NOMO-1 treated with DMSO at 0.1 percent for 48 hours (cell line): ENCODE results near the gene ASCL3.
A peak's percentile ranks its signal among the peaks of the same experiment; 100 is the strongest.
"Not testable (repeated sequence)": the region's sequence is repeated elsewhere in the genome, so short reads cannot be mapped to it uniquely, and the experiment has no call there.

ENCODE experiments used
- DNase-seq: peaks from one replicate; lab custom pipeline; 2025; ENCODE audit not compliant: unreplicated experiment; lab: John Stamatoyannopoulos, UW

Gene ASCL3, protein sequence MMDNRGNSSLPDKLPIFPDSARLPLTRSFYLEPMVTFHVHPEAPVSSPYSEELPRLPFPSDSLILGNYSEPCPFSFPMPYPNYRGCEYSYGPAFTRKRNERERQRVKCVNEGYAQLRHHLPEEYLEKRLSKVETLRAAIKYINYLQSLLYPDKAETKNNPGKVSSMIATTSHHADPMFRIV

DNA sequence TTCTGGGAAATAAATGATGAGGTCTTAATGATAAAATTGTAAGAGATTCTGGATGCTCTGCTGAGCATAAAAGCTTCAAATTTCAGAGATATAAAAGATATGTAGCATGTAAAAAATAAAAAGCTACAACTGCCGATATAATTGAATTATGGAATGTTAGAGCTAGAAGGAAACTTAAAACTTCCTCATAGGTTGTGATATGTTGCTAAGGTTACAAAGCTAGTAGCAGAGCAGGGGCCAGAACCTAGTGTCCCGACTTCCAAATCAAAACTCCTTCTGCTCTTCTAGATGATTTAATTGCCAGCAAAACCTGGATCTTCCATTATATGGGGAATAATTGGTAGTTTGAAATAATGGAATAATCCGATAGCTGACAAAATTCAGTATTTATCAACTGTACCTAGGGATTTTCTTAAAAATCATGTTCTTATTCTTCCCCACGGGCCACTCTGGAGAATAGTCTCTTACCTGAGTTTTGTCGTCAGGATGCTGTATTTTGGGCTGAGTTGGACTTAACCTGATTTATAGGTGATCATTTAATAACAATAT is at the start of gene ASCL3:
ASCL3 (minus strand) TSS at position 499 of the 549 bp plus-strand sequence. CDS start 4,855 bp downstream, outside the sequence.
- no peak for DNase-seq

DNA sequence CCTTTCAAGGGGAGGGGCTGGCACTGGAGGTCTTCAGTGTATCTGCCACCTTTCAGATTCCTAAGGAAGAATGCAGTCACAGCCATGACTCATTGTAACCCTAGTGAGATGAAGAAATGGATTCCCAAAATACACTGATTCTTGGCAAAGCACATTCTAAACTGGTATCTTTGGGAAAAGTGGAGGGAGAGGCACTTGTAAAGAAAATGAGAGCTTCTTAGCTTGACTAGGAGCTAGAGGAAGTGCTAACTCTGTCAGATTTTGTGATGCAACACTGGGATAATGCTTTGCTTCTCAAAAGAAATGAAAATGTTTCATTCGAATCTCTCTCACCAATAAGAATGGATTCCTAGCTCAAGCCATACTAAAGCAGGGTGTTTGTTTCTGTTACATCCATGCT is 46.6 kb upstream of the ASCL3 start:
- peak; percentile 28 for DNase-seq

DNA sequence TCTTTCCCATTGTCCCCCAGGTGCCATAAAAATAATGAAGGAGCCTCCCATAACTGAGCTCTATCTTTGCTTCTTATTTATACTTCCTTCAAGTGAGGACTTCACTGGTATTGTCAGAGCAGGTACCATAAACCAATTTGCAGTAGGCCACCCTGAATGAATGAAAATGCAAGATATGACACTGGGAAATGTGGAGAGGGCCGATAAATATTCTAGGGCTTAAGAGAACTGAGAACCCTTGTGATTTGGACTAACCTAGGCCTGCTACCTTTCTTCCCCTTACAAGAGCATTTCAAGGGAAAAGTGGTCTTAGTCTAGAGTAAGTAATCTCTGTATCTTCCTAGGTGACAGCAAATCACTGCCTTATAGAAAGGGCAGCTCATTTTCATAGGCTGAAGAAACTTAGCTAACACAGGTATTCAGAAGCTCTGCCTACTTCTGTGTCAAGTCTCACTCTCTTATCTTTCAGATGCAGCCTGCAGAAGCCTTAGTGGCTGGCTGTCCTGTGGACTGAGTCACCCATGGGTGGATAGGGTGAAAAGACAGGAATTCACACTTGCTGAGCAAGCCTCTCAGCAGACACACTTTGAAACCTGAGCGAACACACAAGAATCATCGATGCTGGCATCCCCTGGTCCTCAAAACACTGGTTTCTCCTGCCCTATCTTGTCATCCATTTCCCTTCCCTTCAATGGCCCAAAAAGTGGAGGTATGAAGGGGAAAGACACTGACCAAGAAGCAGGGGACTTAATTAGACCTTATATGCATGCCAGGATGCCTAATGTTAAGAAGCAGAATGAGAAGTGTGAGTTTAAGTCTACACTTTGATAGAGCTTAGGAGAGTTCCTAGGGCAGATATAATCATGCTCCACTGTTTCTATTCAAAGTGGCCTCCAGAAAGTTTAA is 45.8 kb upstream of the ASCL3 start:
- no peak for DNase-seq

DNA sequence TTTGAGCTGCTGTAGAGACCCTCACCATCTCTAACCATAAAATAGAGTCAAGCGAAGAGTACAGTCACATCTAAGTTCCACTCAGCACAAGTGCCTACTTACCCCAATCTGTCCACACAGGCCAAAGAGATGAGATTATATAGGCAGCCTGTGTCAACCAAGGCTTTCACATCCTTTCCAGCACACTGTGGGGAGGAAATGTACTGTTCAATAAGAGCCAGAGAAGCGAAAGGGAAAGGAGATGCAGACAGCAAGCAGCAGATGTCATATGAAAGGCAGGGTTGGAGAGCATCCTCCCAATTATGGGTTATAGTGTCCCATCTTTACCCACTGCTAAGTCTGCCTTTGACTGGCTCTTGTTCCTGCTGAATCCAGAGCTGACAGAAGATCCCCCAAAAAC is 44.6 kb upstream of the ASCL3 start:
- no peak for DNase-seq

DNA sequence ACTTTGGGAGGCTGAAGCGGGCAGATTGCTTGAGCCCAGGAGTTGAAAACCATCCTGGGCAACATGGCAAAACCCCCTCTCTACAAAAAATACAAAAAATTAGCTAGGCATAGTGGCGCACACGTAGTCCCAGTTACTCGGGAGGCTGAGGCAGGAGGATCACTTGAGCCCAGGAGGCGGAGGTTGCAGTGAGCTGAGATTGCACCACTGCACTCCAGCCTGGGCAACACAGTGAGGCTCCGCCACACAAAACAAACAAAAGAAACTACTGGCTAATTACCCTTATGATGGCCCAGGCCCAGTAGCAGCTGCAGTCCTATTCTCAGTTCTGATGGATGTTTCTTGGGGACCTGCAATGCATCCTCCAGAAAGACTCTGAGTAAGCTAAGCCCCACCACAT is 44.0 kb upstream of the ASCL3 start:
- DNase-seq = not testable (repeated sequence)

DNA sequence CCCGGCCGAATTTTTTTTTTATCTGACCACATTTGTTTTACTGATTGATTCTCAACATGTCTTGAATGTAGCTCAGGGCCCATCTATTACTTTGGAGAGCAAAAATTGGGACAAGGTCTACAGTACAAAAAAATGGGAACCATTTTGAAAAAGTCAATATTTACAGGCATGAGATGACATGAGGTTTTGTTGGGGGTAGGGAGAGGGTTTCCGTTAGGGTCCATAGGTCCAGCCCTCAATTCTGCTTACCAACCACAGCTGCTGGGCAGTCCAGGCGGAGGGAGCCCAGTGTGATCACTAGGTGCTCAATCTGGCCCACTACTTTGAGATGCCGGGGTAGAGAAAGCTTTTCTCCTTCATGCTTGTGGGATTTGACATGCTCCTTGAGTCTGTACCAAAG is 42.6 kb upstream of the ASCL3 start:
- no peak for DNase-seq

DNA sequence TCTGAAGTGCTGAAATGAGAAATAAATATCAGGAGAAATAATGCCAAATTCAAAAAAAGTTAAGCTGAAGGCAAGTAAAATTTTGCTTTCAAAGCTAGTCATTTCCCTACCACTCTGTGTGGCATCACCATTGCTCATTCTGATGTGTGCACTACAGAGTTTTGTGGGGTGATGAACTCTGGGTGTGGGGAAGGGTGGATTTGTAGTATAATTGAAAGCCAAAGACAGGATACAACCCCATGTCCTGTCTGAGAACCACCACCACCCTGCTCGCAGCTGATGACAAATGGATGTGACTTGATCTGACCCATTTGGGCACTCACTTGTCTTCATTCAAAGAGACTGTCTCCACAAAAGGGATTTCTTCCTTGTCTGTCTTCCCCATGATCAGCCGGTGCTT is 40.7 kb upstream of the ASCL3 start:
- DNase-seq = no peak

DNA sequence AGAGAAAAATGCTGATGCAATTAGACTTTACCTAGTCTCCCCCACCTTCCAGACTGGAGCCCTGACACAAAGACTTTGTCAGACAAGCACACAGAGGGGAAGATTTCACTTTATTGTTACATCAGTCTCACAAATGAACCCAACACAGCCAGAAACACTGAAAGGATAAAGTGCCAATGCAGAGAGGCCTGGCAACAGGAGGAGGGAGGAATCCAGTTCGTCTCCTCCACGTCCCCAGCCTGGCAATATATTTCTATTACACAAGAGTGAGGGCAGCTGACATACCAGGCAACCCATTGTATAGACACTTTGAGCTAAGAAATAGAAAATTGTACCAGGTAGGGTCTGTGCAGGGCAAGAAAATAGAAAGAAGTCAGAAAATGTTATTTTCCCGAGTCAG is 37.7 kb upstream of the ASCL3 start:
- no peak for DNase-seq

DNA sequence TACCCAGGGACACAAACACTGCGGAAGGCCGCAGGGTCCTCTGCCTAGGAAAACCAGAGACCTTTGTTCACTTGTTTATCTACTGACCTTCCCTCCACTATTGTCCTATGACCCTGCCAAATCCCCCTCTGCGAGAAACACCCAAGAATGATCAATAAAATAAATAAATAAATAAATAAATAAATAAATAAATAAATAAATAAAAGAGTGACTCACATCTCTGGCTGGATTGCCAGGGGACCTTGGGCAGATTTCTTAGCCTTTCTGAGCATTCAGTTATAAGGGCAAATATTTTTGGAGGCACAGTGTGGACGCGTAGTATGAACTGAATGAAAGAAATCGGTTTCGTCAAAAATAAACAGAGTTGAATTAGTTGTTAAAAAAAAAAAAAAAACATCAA is 36.5 kb upstream of the ASCL3 start:
- DNase-seq = not testable (repeated sequence)

DNA sequence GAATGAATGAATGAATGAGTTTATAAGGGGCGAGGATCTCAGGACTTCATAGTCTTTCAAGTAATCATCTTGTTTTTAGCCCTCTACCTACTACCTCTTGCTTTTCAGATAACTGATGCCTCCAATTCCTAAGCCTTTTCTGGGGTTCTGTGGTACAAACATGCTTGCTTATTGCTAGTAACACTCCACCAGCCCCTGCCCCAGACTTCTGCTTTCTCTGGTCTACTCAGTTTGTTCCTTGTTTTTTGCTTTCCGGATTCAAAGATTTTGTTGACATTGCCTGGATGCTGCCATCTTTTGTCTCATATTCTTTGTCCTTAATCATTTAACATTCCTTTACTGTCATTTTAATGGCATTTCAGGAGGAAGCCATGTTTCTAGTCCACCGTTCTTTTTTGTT is 30.3 kb upstream of the ASCL3 start:
- DNase-seq = no peak

DNA sequence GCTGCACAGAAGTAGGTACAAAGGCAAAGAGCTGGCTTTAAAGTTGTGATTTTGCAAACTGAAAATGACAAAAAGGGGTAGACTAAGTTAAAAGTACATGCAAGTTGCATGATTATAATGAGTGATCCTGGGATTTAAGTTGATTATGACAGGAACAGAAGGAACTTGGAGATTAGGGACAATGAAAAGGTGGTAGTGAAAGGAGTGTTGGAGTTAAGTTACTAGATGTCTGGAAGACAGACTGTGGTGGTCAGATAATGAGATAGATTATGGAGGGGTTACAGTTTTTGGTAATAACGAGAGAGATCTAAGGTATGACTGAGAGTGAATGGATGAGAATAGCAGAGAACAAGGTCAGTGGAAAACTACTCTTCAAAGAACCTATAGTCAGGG is 29.1 kb upstream of the ASCL3 start:
- DNase-seq = no peak

DNA sequence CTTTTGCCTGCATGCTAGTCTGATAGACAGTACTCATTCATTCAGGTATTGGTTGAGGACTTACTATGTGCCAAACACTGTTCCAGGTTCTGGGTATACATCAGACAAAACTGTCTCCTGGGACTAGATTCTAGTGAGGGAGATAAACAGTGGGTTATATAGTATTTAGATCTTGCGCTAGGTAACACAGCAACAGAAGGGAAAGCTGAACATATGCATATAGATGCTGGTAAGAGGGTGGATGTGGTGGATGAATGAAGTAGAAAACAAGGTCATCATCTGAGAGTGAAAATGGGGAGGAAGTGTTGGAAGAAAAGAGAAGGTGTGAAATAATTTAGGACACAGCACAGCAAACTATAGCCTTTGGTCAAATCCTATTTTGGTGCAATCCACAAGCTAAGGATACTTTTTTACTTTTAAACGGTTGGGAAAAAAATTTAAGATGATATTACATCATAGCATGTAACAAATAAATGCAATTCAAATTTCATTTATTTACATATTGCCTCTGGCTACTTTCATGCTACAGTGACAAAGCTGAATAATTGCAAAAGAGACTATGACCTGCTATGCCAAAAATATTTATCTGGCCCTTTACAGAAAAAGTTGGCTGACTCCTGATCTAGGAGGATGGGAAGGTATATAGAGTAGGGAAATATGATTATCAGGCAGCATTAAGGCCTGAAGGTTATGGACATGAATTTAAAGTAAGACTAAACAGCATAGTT is 28.5 kb upstream of the ASCL3 start:
- no peak for DNase-seq

DNA sequence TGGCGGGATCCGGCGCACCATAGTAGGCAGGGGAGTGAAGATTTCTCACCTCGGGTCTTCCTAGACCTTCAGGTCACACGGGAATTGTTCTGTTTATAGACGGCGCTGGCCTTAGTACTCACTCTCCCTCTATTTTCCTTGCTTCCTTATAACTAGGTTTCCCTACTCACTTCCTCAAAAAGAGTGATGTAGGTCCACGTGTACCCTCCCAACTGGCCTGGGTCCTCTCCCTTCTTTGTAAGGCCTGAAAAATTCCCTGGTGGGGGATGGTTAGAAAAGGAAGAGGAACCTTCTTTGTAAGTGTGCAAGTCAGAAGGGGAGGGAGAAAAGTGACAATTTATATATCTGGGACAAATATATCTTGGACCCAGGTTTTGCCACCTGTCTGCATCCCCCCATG is 24.4 kb upstream of the ASCL3 start:
- DNase-seq = no peak

DNA sequence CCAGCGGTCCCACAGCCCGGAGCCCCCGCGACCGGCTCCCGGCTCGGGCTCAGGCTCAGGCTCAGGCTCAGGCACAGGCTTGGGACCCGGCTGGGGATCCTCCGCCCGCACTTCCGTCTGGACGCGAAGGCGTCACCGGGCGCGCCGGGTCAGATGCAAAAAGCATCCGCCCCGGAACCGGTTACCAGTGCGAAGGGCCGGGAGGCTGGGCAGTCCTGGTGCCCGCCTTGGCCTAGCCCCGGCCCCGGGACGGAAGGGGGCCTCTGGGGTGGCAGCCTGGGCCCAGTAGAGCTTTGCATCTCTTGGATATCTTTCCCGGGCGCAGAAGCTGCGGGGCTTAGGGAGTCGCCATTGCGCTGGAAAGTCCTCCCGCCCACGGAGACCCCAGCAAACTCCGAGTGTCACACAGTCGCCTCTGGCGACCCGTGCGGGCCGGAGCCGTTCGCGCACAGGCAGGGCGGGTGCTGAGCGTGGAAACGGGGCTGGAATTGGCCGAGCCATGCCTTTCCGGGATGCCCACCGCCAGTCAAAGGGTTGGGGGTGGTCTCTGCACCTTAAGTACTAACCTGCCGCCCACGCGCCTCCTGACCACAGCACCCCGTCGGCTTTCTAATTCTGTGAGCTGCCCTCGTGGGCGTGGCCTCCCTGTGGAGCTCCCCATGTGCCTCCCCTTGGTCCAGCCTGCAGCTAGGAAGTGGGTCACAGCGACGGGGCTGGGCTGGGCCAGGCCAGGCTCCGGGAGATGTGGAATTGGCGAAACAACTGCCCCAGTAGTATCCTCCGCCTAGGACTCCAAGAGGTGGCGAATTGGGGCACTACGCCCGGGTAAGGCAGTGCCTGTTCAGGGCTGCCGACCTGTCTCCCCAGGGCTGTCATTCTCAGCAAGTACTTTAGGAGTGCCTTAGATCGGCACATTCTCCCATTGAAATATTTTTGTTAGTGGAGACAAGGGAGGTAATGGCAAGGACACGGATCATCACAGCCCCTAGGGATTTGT is 21.8 kb upstream of the ASCL3 start, which contains the start of gene TMEM9B:
TMEM9B (minus strand) TSS at position 119 of the 997 bp plus-strand sequence. CDS start 129 bp downstream, outside the sequence.
- DNase-seq = peak; percentile 85

DNA sequence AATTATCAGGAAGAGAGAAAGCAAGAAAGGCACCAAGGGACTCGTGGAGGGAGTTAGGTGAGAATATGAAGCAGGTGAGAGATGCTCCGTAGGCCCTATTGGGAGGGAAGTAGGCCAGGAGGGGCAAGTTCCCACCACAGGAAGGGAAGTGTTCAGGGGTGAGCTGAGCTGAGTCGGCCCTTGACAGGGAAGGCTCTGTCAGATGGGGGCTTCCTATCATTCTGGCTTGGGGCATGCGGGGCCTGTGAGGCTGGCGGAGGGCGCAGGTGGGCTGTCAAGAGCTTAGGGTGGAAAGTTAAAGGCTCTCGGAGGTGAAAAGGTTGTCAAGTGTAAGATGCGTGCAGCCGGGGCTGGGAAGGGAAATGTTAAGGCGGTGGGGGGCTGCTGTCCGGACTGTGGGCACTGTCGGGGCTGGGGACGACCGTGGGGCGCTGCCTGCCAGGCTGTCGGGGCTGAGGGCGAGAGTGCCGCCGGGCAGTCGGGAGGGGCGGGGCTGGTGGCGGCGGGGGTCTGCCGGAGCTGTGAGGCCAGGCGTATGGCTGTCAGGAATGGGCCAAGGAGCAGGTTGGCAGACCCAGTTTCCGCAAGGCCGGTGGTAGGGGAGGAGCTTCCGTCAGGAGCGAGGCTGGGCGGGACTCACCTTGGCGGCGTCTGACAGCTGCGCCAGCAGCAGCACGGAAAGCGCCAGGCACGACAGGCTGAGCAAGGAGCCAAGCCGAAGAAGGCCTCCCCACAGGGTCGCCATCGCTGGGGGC is 20.9 kb upstream of the ASCL3 start:
- DNase-seq = peak; percentile 75

DNA sequence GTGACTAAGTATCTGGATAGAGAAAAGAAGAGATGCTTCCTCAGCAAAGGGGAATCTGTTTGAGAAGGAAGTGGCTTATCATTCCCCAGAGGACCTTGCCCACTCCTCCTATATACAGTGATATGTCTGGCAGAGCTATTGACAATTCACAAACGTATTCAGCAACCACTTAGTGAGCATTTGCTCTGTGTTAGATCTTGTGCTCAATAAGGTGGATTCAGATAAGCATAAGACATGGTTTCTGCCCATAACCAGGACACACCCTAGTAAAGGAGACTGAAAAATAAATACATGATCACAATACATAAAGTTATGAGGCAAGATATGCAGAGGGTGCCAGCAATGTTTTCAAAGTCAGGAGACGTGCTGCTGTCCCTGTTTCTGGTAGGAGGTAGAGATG is 20.0 kb upstream of the ASCL3 start:
- DNase-seq = no peak

DNA sequence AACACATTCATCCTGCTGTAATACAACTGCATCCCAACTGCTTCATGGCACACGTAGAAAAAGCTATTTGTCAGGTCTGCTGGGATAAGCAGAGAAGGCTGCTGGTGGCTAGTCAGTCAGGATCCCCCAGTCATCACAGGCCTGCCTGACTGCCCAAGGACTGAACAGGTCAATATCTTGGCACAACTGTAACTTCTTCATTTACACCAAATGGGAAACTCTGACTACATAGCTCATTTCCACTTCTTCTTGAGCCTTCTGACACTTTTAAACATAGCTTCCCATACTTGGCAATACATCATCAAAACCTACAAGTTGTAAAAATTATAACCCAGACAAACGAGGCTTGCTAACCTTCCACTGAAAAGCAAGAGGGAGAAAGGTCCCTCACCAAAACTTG is 18.6 kb upstream of the ASCL3 start:
- no peak for DNase-seq

DNA sequence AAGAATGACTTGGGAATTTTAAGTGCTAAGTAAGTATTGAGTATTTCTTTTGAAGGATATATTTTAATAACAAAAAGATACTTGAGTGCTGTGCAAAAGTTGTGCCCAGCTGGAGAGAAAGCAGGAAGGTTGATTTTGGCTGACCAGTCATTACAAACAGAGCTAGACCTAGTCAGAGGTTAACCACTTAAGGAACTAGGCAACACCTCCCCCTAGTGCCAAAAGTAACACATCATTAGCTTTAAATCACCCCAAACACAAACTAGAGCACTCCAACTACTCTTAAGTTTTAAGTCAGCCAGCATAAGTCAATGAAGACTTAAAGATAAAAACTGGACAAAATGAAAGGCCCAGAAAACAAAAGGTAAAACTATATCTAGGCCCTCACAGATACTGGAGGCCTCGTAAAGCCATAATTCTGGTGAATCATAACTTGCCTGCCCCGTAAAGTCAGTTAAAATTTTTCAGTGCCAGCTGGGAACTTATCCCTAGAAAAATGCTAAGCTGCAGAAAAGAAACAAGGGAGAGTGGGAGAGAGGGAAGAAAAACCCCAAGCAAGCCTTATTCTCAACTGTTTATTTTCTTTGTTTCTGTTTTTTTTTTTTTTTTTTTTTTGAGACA is 16.8 kb upstream of the ASCL3 start:
- peak; percentile 66 for DNase-seq

DNA sequence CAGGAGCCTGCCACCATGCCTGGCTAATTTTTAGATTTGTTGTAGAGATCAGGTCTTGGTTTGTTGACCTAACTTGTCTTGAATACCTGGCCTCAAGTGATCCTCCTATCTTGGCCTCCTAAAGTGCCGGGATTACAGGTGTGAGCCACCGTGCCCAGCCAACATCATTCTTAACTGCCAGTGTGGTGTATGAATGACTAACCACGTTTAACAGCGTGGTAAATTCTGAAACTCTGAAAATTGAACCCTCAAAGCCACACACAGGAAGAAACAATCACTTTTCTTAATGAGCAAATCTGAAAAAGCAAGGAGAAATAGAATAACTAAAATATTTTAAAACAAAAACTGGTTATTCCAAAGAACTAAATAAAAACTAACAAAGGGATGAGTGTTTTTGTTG is 14.0 kb upstream of the ASCL3 start:
- DNase-seq = no peak
